Suprapubic skin (tissue), 4 donors: ENCODE data around the gene OVOL2. TPM values are rescaled to one million over a fixed set of nuclear protein-coding genes. Genes with fewer than 3 reads are reported as not detected.

ENCODE experiments used
- DNase-seq, 2 donors: peaks; one replicate each; pipeline ENCODE4 v3.0.0-alpha.2; 2019; ENCODE audit warnings: low spot score in 2 of 2
- H3K27ac ChIP-seq: fragments of 200-600 bp; sonication (generic); one replicate; pipeline ENCODE4 v1.5.1; 2019
- H3K27me3 ChIP-seq: fragments of 200-600 bp; sonication (generic); one replicate; pipeline ENCODE4 v1.5.1; 2019
- H3K36me3 ChIP-seq: fragments of 200-600 bp; sonication (generic); one replicate; pipeline ENCODE4 v1.5.1; 2019
- H3K4me1 ChIP-seq: fragments of 200-600 bp; sonication (generic); one replicate; pipeline ENCODE4 v1.5.1; 2019
- H3K4me3 ChIP-seq: fragments of 200-600 bp; sonication (generic); one replicate; pipeline ENCODE4 v1.5.1; 2019; ENCODE audit warnings: mild to moderate bottlenecking
- H3K9me3 ChIP-seq: fragments of 200-600 bp; sonication (generic); one replicate; pipeline ENCODE4 v1.5.1; 2019
- CTCF ChIP-seq, 2 donors: fragments of 200-600 bp in 1 of 2; fragments of 450-650 bp in 1 of 2; sonication (generic) in 1 of 2; IDR thresholded peaks; one replicate each; pipeline ENCODE4 v1.5.1; 2016 to 2019; ENCODE audit warnings: antibody characterized with exemption in 2 of 2, mild to moderate bottlenecking in 1 of 2, moderate library complexity in 1 of 2
- EP300 ChIP-seq: sonication (generic); formaldehyde crosslinking; IDR thresholded peaks from one replicate; pipeline ENCODE4 v1.6.1; 2017; ENCODE audit warnings: antibody characterized with exemption
- POLR2A ChIP-seq, 2 donors: fragments of 450-650 bp; IDR thresholded peaks; one replicate each; pipeline ENCODE4 v1.6.1; 2017; ENCODE audit warnings: antibody characterized with exemption in 2 of 2, mild to moderate bottlenecking in 2 of 2, moderate library complexity in 2 of 2
- POLR2AphosphoS5 ChIP-seq, 3 donors: sonication (generic); formaldehyde crosslinking; IDR thresholded peaks; one replicate each; pipeline ENCODE4 v1.6.1; 2017; ENCODE audit warnings: antibody characterized with exemption in 3 of 3
- WGBS: methylation state at CpG from one replicate; pipeline ENCODE4 v1.1.5; 2018; 5-methylcytosine and 5-hydroxymethylcytosine counted together
- total RNA-seq, 4 donors: library from RNA; depleted of rRNA; stranded (reverse); fragments of >200 nt; gene quantifications; one replicate each; pipeline ENCODE4 v1.1.0, GENCODE V29; 2016

The OVOL2 gene
- total RNA-seq, 4 donors from 2014 or later = 16.9 to 53.8 (median 24.8) TPM

GRCh38 chr20:17976305-17976704, 81.4 kb downstream of the OVOL2 start:
- Histone ChIP-seq H3K9me3 (no peaks in the 10 kb centered on the region), H3K4me3 (no peak overlapping the region), H3K27ac (no peak overlapping the region), H3K27me3 (no peaks in the 10 kb centered on the region), H3K4me1 (peaks cover 26% of the 10 kb centered on the region), H3K36me3 (peaks cover 18% of the 10 kb centered on the region)
- TF ChIP-seq POLR2A (IDR thresholded peaks at IDR 0.05) = no peak
- TF ChIP-seq CTCF (IDR thresholded peaks at IDR 0.05) = no peak
- no peak for TF ChIP-seq POLR2AphosphoS5 (IDR thresholded peaks at IDR 0.05)
- TF ChIP-seq EP300 = no peak
- DNase-seq = no peak
- WGBS = 95% methylated on average over 6 of the region's 6 CpGs

Other genes with a start within 250 kb of the OVOL2 start
- 100 to 1,000 TPM in 1 of 4 donors, 10 to 100 TPM in 3; 49.9 to 114 (median 64.5) TPM for gene SNX5, start 89.1 kb downstream of the OVOL2 start, total RNA-seq
- gene MGME1, start 88.9 kb downstream of the OVOL2 start, total RNA-seq = 10 to 100 TPM; 30.2 to 68.1 (median 32.8) TPM
- gene KAT14, start 79.9 kb upstream of the OVOL2 start, total RNA-seq = 10 to 100 TPM; 13.2 to 22.0 (median 18.6) TPM
- 10 to 100 TPM; 12.3 to 20.3 (median 17.7) TPM for gene PET117, start 79.9 kb upstream of the OVOL2 start, total RNA-seq
- 10 to 100 TPM; 14.7 to 37.3 (median 21.0) TPM for gene ZNF133, start 230.6 kb upstream of the OVOL2 start, total RNA-seq